ENCODE results near the gene NKD2. TPM values are rescaled to one million over a fixed set of nuclear protein-coding genes. Genes with fewer than 3 reads are reported as not detected.

NKD2 gene
- polyA plus RNA-seq, 1 donor (not counting 4 experiments of a cell fraction or from before 2014, with no cell fraction given) = not detected

GRCh38 chr5:994821-995220 is 13.8 kb upstream of the NKD2 start:
- no peak overlapping the region for H3K9ac ChIP-seq (ENCODE audit: control insufficient read depth, extremely low read depth, insufficient read depth, low read length)
- dilution Hi-C loops (cut with MboI; ENCODE audit: extremely low pct_ligation_motif_present, low sequenced_read_pairs) = no loop called here
- H2AFZ ChIP-seq (ENCODE audit: control insufficient read depth, low read length) = no peak overlapping the region
- H3K4me2 ChIP-seq (ENCODE audit: control insufficient read depth, extremely low read depth, insufficient read depth, low read depth, low read length) = no peak overlapping the region
- DNase-seq (ENCODE audit: low read depth, low spot score) (no peak), FAIRE-seq (no peak)
- no peaks in the 10 kb centered on the region for H4K20me1 ChIP-seq (ENCODE audit: control insufficient read depth, extremely low read depth, insufficient read depth, low read length)
- H3K79me2 ChIP-seq (ENCODE audit: control insufficient read depth, insufficient read depth, low read length) = no peaks in the 10 kb centered on the region
- no peaks in the 10 kb centered on the region for H3K4me1 ChIP-seq (ENCODE audit: control insufficient read depth, extremely low read depth, insufficient read depth, low read length)
- no peak overlapping the region for H3K4me3 ChIP-seq (ENCODE audit: control insufficient read depth in 2 of 3, extremely low read depth in 1 of 3, insufficient read depth in 2 of 3, low read depth in 1 of 3, low read length in 3 of 3)
- no peaks in the 10 kb centered on the region for H3K9me1 ChIP-seq (ENCODE audit: control insufficient read depth, extremely low read depth, insufficient read depth, low read length)
- peaks cover 30% of the 10 kb centered on the region for H3K27me3 ChIP-seq (ENCODE audit: control insufficient read depth, extremely low read depth, insufficient read depth, low read length)
- no peak overlapping the region for H3K27ac ChIP-seq (ENCODE audit: control insufficient read depth, insufficient read depth, low read length)
- H3K9me3 ChIP-seq (ENCODE audit: control insufficient read depth, low read depth, low read length) = no peaks in the 10 kb centered on the region
- no peaks in the 10 kb centered on the region for H3K36me3 ChIP-seq (ENCODE audit: control insufficient read depth in 2 of 2, extremely low read depth in 1 of 2, insufficient read depth in 2 of 2, low read length in 2 of 2)
- TF ChIP-seq EZH2 (IDR thresholded peaks at IDR 0.05; ENCODE audit: low read length) = no peak
- TF ChIP-seq, protein P1, sequence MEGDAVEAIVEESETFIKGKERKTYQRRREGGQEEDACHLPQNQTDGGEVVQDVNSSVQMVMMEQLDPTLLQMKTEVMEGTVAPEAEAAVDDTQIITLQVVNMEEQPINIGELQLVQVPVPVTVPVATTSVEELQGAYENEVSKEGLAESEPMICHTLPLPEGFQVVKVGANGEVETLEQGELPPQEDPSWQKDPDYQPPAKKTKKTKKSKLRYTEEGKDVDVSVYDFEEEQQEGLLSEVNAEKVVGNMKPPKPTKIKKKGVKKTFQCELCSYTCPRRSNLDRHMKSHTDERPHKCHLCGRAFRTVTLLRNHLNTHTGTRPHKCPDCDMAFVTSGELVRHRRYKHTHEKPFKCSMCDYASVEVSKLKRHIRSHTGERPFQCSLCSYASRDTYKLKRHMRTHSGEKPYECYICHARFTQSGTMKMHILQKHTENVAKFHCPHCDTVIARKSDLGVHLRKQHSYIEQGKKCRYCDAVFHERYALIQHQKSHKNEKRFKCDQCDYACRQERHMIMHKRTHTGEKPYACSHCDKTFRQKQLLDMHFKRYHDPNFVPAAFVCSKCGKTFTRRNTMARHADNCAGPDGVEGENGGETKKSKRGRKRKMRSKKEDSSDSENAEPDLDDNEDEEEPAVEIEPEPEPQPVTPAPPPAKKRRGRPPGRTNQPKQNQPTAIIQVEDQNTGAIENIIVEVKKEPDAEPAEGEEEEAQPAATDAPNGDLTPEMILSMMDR (optimal IDR thresholded peaks at IDR 0.05 in 1 of 3, IDR thresholded peaks at IDR 0.05 in 1 of 3, conservative IDR thresholded peaks at IDR 0.05 in 1 of 3; ENCODE audit: extremely low read depth in 1 of 3, insufficient read depth in 2 of 3, low read length in 3 of 3) = peak in 1 of 3 experiments; percentile 2

DNA sequence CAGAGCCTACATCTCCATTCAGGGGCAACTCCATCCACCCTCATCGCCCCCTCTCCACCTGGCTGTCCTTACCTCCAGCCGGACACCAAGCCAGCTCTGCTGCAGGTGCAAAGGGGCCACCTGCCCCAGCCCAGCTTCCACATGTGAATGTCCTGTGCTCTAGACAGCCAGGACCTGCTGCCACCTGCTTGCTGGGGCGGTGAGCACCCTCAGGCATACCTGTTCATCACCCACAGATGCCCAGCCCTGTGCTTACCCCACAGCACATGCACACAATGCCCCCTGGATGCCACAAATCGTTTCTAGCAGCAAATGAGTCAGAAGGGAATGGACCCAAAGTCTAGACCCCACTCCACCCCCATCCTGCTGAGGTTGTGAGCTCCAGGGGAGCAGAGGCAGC is 13.3 kb upstream of the NKD2 start:
- no peaks in the 10 kb centered on the region for H3K9me1 ChIP-seq (ENCODE audit: control insufficient read depth, extremely low read depth, insufficient read depth, low read length)
- H3K27me3 ChIP-seq (ENCODE audit: control insufficient read depth, extremely low read depth, insufficient read depth, low read length) = peaks cover 35% of the 10 kb centered on the region
- dilution Hi-C loops (cut with MboI; ENCODE audit: extremely low pct_ligation_motif_present, low sequenced_read_pairs) = no loop called here
- H3K79me2 ChIP-seq (ENCODE audit: control insufficient read depth, insufficient read depth, low read length) = no peaks in the 10 kb centered on the region
- H3K4me1 ChIP-seq (ENCODE audit: control insufficient read depth, extremely low read depth, insufficient read depth, low read length) = no peaks in the 10 kb centered on the region
- no peaks in the 10 kb centered on the region for H4K20me1 ChIP-seq (ENCODE audit: control insufficient read depth, extremely low read depth, insufficient read depth, low read length)
- no peak for DNase-seq (ENCODE audit: low read depth, low spot score)
- no peak for FAIRE-seq
- no peak overlapping the region for H2AFZ ChIP-seq (ENCODE audit: control insufficient read depth, low read length)
- H3K4me2 ChIP-seq (ENCODE audit: control insufficient read depth, extremely low read depth, insufficient read depth, low read depth, low read length) = no peak overlapping the region
- no peak overlapping the region for H3K9ac ChIP-seq (ENCODE audit: control insufficient read depth, extremely low read depth, insufficient read depth, low read length)
- H3K4me3 ChIP-seq (ENCODE audit: control insufficient read depth in 2 of 3, extremely low read depth in 1 of 3, insufficient read depth in 2 of 3, low read depth in 1 of 3, low read length in 3 of 3) = no peak overlapping the region
- H3K27ac ChIP-seq (ENCODE audit: control insufficient read depth, insufficient read depth, low read length) = no peak overlapping the region
- H3K36me3 ChIP-seq (ENCODE audit: control insufficient read depth in 2 of 2, extremely low read depth in 1 of 2, insufficient read depth in 2 of 2, low read length in 2 of 2) = no peaks in the 10 kb centered on the region
- TF ChIP-seq EZH2 (IDR thresholded peaks at IDR 0.05; ENCODE audit: low read length) = no peak
- TF ChIP-seq, protein P1 (optimal IDR thresholded peaks at IDR 0.05 in 1 of 3, IDR thresholded peaks at IDR 0.05 in 1 of 3, conservative IDR thresholded peaks at IDR 0.05 in 1 of 3; ENCODE audit: extremely low read depth in 1 of 3, insufficient read depth in 2 of 3, low read length in 3 of 3) = no peak
- no peaks in the 10 kb centered on the region for H3K9me3 ChIP-seq (ENCODE audit: control insufficient read depth, low read depth, low read length)
